GM18498 (cell line): Measurements from ENCODE around the gene FITM1.

Source experiments
- ATAC-seq: cut with Tn5 transposase; IDR thresholded peaks from one replicate; pipeline ENCODE4 v1.9.1; 2021; ENCODE audit warnings: mild to moderate bottlenecking, moderate library complexity; ENCODE audit not compliant: unreplicated experiment

FITM1 gene

DNA sequence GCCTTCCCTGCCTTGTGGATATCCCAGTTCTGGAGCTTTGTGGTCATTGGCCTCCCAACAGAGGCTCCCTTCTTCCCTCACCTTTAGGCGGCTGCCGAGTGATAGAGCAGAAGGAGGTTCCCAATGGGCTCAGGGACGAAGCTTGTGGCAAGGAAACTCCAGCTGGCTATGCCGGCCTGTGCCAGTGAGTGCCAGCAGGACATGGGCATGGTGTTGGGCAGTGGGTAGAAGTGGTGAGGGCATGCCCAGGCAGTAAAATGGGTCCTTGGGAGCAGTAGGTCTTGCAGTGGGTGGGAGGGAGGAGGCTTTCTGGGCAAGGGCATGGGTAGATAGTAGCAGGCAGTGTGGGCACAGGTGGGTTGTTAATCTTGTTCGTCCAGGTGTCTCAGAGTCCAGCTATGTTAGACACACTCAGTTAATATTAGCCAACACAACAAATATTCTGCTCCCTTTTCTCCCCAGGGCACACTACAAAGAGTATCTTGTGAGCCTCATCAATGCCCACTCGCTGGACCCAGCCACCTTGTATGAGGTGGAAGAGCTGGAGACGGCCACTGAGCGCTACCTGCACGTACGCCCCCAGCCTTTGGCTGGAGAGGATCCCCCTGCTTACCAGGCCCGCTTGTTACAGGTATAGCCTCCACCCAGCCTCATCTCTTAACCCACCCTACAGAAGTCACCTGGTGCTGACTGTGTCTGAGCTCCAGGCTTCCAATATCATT, 29.5 kb downstream of the FITM1 start:
- ATAC-seq = no peak

DNA sequence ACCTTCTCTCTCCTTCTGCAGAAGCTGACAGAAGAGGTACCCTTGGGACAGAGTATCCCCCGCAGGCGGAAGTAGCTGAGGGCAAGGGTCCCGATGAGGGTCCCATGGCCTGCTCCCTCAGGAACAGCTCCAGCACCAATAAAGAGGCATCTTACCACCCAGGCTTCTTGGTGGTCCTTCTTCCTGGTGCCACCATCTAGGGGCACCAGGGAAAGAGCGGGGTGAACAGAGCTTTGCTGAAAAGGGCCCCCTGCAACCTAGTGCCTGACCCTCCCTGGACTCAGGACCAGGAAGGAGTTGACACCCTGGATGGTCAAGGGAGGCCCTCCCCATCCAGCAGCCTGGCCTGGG, 30.0 kb downstream of the FITM1 start:
- ATAC-seq = peak; percentile 13

- ATAC-seq = peak; percentile 80
Observed at GRCh38 chr14:24160850-24161804, 30.7 kb downstream of the FITM1 start, which contains the start of gene IRF9. Gene IRF9, plus strand, starts transcription at chr14:24161265. Its CDS starts 880 bp downstream, at chr14:24162145.

- ATAC-seq = no peak
Observed at GRCh38 chr14:24162093-24162492, 31.6 kb downstream of the FITM1 start.

DNA sequence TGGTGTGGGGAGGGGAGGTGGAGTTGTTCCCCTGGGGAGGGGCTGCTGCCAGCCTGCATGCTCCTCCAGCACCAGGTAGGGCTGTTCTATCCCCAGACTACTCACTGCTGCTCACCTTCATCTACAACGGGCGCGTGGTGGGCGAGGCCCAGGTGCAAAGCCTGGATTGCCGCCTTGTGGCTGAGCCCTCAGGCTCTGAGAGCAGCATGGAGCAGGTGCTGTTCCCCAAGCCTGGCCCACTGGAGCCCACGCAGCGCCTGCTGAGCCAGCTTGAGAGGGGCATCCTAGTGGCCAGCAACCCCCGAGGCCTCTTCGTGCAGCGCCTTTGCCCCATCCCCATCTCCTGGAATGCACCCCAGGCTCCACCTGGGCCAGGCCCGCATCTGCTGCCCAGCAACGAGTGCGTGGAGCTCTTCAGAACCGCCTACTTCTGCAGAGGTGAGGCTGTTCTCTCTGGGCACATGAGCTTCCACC, 34.1 kb downstream of the FITM1 start:
- no peak for ATAC-seq

DNA sequence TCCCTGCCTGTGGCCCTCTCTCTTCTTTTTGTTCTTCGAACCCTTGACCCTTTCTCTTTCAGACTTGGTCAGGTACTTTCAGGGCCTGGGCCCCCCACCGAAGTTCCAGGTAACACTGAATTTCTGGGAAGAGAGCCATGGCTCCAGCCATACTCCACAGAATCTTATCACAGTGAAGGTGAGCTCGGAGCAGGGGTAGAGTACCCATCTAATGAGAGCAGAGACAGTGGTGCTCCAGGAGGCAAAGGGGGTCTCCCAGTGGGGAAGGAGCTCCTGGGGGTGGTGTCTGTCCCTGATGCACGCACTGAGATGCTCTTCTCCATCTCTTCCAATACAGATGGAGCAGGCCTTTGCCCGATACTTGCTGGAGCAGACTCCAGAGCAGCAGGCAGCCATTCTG, 35.3 kb downstream of the FITM1 start:
- no peak for ATAC-seq

DNA sequence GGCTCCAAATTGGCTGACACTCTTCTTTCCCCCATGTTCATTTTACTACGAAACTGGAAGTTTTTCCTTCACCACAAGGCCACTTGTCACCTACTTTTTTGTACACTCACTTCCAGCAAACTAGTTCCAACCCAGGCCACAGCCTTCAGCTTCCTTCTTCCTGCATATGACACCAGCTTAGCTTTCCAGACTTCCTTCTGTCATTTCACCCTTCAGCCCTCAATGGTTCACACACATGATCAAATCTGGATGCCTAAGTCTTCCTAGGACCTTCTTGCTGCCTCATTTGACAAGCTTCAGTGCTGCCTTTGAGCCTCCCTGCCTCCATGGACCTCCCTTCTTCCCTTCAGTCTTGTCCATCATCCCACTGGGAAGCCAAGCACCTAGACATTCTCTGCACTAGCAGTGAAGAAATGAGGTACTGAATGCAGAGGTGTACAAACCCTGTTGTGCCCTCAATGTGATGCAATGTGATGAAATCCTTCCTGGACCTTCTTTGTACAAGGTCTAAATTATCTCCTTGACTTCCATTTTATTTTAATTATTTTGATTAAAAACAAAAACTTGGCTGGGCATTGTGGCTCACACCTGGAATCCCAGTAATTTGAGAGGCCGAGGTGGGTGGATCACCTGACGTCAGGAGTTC, 37.1 kb downstream of the FITM1 start:
- no peak for ATAC-seq

DNA sequence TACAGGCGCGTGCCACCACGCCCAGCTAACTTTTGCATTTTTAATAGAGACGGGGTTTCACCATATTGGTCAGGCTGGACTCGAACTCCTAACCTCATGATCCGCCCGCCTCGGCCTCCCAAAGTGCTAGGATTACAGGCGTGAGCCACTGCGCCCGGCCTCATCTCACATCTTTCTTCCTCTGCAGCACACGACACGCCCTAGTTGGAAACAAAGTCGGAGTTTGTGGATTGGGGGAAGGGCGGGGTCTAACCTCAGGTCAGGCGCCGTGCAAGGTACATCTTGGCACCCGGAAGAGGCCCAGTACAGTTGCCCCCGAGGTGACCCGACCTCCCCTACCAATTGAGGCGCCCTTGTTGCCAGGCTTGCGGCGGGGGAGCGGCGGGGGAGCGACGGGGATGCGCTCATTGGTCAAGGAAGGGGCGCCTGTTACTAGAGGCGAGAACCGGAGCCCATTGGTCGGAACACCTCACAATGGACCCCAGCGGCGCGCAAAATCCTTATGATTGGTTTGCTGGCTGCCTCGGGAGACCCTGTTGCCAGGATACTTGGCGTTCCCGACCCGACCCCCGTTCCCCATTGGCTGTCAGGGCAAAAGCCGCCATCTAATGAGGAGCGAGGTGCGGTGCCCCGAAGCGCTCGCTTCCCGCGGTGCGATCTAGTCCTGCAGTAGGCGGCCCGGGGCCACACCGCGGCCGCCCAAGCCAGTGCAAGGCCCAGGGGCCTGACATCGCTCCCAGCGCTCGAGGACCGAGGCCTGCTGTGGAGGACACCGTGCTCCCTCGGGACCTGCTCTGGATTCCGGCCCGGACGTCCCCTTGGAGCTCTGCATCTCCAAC, 41.2 kb downstream of the FITM1 start, which contains the start of gene REC8:
Gene REC8, plus strand, starts transcription at position 659 of the 839 bp plus-strand sequence. CDS start 473 bp downstream, outside the sequence.
- ATAC-seq = peak; percentile 82

DNA sequence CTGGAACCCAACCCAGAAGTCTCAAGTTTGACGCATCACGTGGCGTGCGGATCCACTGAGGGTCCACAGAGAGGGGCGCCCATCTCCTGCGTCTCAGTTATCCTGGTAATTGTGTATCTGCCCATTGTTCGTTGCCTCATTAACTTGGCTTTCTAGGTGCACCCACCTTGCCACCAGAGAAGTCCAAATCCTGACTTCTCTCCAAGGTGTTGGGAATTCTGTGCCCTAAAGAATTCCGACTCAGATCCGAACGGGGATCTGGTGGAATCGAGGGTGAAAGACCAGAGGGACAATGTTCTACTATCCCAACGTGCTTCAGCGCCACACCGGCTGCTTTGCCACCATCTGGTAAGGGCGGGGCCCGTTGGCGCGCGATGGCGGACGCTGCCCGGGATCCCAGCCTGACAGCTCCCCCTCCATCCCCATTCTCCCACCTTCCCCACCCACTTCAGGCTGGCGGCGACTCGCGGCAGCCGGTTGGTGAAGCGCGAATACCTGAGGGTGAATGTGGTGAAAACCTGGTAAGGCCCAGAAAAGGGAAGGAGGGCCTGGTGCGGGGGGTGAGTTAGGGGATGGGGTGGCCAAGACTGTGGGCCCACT, 41.9 kb downstream of the FITM1 start:
- ATAC-seq = no peak

DNA sequence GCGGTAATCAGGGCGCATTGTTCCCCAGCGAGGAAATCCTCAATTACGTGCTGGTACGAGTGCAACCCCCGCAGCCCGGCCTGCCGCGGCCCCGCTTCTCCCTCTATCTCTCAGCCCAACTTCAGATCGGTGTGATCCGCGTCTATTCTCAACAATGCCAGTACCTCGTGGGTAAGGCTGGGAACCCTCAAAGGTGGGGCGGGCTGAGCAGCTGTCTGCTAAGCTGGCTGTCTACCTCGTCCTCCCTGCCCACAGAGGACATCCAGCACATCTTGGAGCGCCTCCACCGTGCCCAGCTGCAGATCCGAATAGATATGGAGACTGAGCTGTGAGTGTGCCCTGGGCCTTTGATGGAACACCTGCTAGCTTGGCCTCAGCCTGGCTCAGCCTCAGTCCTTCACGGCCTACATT, 42.4 kb downstream of the FITM1 start:
- ATAC-seq = no peak

DNA sequence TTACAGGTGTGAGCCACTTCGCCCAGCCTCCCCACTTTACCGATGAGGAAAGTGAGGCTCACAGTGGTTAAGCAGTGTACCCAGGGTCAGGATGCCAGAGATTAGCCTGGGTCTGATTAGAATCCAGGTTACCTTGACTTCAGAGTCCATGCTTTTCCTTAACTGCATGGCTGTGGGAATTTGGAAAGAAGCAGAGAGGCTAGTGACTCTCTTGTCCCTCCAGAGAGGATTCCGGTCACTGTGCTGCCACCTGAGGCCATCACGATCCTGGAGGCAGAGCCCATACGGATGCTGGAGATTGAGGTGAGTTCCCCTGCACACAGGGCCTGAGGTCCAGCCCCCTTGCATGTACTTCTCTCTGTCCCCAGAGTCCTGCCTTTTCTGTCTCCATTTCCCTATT, 46.1 kb downstream of the FITM1 start:
- ATAC-seq = no peak

- no peak for ATAC-seq
Observed at GRCh38 chr14:24177041-24177825, 46.8 kb downstream of the FITM1 start.

DNA sequence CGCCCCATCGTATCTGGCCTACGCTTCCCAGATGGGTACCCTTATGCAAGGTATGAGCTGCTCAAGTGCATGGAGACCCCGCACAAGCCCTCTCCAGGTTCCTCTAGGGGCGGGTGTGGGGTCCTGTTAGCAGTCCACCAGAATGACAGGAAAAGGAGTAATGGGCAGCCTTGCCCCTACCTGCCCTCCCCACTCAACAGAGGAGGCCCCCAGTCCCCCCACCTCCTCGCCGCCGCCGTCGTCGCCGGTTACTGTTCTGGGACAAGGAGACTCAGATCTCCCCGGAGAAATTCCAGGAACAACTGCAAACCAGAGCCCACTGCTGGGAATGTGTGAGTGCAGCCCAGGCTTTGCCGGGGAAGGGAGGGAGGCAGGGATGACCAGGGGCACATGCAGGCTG, 47.4 kb downstream of the FITM1 start:
- no peak for ATAC-seq

DNA sequence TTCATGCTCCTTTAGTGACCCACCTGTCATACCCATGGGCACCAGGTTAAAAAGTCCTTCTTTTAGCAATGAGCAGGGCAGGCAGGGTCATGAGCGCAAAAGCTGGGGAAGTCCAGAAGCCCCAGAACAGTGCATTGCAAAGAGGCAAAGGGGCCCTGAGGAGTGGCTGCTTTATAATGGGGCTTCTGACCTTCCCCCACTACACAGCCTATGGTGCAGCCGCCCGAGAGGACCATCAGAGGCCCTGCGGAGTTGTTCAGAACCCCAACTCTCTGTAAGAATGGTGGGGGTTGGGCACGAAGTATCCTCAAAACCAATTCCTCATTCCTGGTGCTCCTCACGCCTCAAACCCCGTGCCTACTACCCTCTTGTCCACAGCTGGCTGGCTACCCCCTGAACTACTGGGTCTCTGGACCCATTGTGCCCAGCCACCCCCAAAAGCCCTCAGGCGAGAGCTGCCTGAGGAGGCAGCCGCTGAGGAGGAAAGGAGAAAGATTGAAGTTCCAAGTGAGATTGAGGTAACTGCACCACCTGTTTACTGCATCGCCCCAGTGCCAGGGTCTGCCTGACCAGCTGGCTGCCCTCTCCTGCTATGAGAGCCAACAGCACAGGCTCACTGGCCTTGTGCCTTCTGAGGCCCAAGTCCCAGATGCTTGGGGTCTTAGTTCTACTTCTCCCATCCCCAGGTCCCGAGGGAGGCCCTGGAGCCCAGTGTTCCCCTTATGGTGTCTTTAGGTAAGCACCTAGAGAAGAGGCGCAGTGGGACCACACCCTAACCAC, 48.1 kb downstream of the FITM1 start:
- ATAC-seq = no peak

DNA sequence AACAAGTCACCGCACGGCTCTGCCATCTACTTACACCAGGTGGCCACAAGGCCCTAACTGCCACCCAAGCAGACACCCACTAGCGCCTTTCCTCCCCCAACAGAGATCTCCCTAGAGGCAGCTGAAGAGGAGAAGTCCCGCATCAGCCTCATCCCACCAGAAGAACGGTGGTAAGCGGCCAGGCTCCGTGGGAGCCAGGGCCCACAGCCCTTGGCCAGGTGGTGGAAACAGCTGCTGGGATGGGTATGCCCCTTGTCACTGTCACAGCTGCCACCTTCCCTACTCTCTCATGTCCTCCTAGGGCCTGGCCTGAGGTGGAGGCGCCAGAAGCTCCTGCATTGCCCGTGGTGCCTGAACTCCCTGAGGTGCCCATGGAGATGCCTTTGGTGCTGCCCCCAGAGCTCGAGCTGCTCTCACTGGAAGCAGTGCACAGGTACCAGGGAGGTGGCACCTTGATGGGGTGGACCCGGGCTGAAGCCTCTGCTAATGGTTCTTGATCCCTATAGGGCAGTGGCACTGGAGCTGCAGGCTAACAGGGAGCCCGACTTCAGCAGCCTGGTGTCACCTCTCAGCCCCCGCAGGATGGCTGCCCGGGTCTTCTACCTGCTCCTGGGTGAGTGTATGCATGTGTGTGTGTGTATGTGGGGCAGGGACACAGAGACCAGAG, 49.0 kb downstream of the FITM1 start:
- ATAC-seq = no peak

- no peak for ATAC-seq
Observed at GRCh38 chr14:24179961-24180796, 49.7 kb downstream of the FITM1 start.
